Measurements from ENCODE around the gene RNASET2.

DNA sequence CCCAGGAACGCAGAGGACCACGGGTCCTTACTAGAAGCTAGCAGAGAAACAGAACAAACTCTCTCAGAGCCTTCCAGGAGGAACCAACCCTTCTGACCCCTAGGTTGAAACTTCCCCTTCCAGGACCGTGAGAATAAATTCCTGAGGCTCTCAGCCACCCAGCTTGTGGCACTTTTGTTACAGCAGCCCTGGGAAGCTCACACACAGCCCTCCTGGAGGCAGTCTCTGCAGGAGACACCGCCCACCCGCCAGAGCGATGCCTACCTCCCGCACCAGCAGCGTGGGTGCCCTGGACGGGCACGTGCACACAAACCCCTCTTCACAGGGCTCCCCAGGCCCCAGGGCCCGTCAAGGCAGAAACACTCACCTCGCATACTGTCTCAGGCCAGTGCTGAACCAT lies 4.2 kb downstream of the RNASET2 start:
- TF ChIP-seq, protein P1, sequence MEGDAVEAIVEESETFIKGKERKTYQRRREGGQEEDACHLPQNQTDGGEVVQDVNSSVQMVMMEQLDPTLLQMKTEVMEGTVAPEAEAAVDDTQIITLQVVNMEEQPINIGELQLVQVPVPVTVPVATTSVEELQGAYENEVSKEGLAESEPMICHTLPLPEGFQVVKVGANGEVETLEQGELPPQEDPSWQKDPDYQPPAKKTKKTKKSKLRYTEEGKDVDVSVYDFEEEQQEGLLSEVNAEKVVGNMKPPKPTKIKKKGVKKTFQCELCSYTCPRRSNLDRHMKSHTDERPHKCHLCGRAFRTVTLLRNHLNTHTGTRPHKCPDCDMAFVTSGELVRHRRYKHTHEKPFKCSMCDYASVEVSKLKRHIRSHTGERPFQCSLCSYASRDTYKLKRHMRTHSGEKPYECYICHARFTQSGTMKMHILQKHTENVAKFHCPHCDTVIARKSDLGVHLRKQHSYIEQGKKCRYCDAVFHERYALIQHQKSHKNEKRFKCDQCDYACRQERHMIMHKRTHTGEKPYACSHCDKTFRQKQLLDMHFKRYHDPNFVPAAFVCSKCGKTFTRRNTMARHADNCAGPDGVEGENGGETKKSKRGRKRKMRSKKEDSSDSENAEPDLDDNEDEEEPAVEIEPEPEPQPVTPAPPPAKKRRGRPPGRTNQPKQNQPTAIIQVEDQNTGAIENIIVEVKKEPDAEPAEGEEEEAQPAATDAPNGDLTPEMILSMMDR (IDR thresholded peaks at IDR 0.05; ENCODE audit: low read length), result no peak
- no peak for TF ChIP-seq EZH2 (IDR thresholded peaks at IDR 0.05; ENCODE audit: borderline replicate concordance, low read length)

Data from OCI-LY1 (cell line).